PFSK-1 (cell line): Measurements from ENCODE around the gene INSYN2B.

Experiments
- FOXP2 ChIP-seq: optimal IDR thresholded peaks from 2 replicates; pipeline ENCODE3; 2011; ENCODE audit warnings: borderline replicate concordance, control low read depth, inconsistent platforms; ENCODE audit not compliant: insufficient read depth; ENCODE audit errors: extremely low read length, extremely low read depth
- POLR2AphosphoS5 ChIP-seq: IDR thresholded peaks from 2 replicates; pipeline ENCODE4 v1.6.1; 2012; ENCODE audit warnings: low read depth, mild to moderate bottlenecking, control low read depth, low read length, moderate library complexity
- SIN3A ChIP-seq: IDR thresholded peaks from 2 replicates; pipeline ENCODE4 v1.6.1; 2012; ENCODE audit warnings: mild to moderate bottlenecking, low read length, moderate library complexity, borderline replicate concordance; ENCODE audit not compliant: insufficient read depth
- TAF1 ChIP-seq: IDR thresholded peaks from 2 replicates; pipeline ENCODE4 v1.6.1; 2012; ENCODE audit warnings: low read length, control low read depth, borderline replicate concordance; ENCODE audit not compliant: insufficient read depth
- TF ChIP-seq, protein P1 (sequence below), 2 experiments: IDR thresholded peaks; 2 replicates each; pipeline versions ENCODE4 v1.6.1 to v1.8.0; 2011 to 2012; ENCODE audit warnings: low read depth in 2 of 2, low read length in 2 of 2, control low read depth in 1 of 2, inconsistent platforms in 1 of 2, mild to moderate bottlenecking in 1 of 2, moderate library complexity in 1 of 2; ENCODE audit not compliant: insufficient read depth in 1 of 2

Gene INSYN2B

DNA sequence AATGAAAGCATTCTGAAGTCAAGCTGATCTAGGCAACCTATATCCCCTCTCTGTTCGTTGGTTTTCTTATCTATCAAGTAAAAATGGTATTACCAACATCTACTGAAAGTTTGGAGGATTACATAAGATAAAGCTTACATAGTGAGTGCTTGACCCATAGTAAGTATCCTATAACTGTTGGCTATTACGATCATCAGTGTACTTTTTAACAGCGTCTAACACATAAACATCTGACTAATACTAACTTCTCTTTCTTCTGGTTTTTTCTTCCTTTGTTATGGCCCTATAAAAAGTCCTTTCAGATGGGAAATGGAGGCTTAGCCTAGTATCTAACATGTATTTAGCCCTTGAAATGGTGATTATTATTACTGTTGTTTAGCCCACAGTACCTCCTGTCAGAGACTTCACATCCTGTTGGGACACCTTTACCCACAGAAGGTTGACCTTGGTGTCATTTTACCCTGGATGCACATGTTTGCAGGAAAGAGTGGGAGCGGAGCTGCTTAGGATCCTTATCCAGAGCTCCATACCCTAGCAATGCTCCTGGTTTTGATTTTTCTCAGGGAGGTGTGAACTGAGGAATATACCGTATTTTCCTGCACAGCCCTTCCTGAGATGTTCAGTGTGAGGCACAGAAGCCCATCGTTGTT, 6.0 kb downstream of the INSYN2B start:
- TF ChIP-seq POLR2AphosphoS5: no peak
- TF ChIP-seq, protein P1, sequence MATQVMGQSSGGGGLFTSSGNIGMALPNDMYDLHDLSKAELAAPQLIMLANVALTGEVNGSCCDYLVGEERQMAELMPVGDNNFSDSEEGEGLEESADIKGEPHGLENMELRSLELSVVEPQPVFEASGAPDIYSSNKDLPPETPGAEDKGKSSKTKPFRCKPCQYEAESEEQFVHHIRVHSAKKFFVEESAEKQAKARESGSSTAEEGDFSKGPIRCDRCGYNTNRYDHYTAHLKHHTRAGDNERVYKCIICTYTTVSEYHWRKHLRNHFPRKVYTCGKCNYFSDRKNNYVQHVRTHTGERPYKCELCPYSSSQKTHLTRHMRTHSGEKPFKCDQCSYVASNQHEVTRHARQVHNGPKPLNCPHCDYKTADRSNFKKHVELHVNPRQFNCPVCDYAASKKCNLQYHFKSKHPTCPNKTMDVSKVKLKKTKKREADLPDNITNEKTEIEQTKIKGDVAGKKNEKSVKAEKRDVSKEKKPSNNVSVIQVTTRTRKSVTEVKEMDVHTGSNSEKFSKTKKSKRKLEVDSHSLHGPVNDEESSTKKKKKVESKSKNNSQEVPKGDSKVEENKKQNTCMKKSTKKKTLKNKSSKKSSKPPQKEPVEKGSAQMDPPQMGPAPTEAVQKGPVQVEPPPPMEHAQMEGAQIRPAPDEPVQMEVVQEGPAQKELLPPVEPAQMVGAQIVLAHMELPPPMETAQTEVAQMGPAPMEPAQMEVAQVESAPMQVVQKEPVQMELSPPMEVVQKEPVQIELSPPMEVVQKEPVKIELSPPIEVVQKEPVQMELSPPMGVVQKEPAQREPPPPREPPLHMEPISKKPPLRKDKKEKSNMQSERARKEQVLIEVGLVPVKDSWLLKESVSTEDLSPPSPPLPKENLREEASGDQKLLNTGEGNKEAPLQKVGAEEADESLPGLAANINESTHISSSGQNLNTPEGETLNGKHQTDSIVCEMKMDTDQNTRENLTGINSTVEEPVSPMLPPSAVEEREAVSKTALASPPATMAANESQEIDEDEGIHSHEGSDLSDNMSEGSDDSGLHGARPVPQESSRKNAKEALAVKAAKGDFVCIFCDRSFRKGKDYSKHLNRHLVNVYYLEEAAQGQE (IDR thresholded peaks at IDR 0.05; ENCODE audit: insufficient read depth in 1 of 2, low read depth in 2 of 2, low read length in 2 of 2): no peak
- TF ChIP-seq TAF1: no peak
- no peak for TF ChIP-seq SIN3A
- no peak for TF ChIP-seq FOXP2

DNA sequence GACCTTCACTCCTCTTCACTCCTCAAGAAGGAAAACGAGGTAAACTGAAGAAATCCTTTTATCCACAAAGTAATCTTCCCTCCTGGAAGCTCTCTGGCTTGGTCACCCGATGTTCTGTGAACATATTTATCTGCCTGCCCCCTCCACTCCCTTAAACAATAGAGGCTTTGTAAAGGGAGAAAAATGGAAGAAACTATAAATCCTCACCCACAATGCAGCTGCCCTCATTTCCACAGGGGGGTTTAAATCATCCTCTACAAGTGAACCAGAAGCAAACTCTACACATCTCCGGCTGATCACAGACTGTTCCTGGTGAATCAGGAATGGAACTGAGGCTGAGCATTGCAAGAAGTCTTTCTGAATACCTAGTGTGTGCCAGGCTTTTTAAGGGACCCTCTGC, 7.2 kb downstream of the INSYN2B start:
- no peak for TF ChIP-seq POLR2AphosphoS5
- TF ChIP-seq TAF1: no peak
- TF ChIP-seq FOXP2: no peak
- TF ChIP-seq, protein P1 (IDR thresholded peaks at IDR 0.05; ENCODE audit: insufficient read depth in 1 of 2, low read depth in 2 of 2, low read length in 2 of 2): no peak
- TF ChIP-seq SIN3A: no peak

DNA sequence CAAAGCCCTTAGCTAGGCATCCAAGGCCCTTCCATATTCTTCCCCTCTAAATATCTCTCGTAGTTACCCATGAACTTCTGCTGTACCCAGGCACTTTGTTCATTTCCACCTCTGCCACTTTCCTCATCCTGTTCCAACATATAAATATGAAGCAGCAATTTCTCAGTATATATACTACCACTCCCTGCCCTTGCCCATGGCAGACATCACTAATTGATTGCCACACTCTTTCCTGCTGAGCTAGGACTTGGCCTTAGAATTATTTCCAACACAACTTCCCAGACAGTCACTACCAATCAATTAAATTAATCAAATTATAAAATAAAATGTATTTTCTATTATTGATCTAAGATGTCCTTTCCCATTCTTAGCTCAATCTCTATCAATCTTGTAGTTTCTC, 8.5 kb downstream of the INSYN2B start:
- TF ChIP-seq, protein P1 (IDR thresholded peaks at IDR 0.05; ENCODE audit: insufficient read depth in 1 of 2, low read depth in 2 of 2, low read length in 2 of 2): no peak
- no peak for TF ChIP-seq POLR2AphosphoS5

DNA sequence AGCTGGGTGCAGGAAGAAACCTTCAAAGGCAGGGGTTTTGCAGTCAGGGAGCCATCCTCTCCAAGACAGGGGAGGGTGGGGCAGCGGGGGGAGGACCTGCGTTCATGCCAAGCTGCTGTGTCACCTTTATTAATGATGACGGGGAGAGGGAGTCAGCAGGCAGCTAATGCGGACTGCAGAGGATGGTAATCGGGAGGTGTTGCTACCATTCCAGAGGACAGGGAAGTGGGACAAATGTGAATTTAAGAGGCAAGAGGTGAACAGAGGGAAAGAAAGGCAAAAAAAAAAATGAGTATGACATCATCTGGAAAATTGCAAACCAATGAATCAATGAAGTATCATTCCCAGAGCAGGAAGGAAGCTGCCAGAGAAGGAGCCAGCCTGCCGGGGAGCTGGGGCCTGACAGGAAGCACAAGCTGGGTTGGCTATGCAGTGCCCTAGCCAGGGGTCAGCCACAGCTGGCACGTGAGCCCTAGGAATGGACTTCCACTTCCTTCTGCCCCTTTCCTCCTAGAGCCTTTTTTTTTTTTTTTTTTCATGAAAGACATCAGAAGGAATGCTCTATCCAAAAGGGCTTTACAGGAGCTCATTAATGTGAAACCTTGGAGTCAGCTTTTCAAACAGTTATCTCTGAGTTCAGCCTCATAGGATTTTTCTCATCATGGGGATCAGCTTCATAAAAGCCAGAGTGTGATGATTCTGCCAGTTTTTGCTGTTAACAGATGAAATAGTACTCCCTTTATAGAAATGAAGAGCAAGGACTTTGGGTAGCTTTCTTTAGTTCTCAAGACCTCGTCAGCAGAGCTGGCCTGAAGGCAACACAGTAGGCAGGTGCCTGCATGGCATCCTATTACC, 9.2 kb downstream of the INSYN2B start:
- TF ChIP-seq, protein P1 (IDR thresholded peaks at IDR 0.05; ENCODE audit: insufficient read depth in 1 of 2, low read depth in 2 of 2, low read length in 2 of 2): no peak
- TF ChIP-seq TAF1 (no peak), SIN3A (no peak), POLR2AphosphoS5 (no peak), FOXP2 (no peak)
